ENCODE results near the gene SDF2L1. TPM values are rescaled to one million over a fixed set of nuclear protein-coding genes. Genes with fewer than 3 reads are reported as not detected.
A peak's percentile ranks its signal among the peaks of the same experiment; 100 is the strongest.

Gene SDF2L1
- total and polyA plus RNA-seq, 2 of the 13 experiments (the other 11 are each of a cell fraction or from before 2014, with no cell fraction given) = 18.0 to 57.4 TPM

DNA sequence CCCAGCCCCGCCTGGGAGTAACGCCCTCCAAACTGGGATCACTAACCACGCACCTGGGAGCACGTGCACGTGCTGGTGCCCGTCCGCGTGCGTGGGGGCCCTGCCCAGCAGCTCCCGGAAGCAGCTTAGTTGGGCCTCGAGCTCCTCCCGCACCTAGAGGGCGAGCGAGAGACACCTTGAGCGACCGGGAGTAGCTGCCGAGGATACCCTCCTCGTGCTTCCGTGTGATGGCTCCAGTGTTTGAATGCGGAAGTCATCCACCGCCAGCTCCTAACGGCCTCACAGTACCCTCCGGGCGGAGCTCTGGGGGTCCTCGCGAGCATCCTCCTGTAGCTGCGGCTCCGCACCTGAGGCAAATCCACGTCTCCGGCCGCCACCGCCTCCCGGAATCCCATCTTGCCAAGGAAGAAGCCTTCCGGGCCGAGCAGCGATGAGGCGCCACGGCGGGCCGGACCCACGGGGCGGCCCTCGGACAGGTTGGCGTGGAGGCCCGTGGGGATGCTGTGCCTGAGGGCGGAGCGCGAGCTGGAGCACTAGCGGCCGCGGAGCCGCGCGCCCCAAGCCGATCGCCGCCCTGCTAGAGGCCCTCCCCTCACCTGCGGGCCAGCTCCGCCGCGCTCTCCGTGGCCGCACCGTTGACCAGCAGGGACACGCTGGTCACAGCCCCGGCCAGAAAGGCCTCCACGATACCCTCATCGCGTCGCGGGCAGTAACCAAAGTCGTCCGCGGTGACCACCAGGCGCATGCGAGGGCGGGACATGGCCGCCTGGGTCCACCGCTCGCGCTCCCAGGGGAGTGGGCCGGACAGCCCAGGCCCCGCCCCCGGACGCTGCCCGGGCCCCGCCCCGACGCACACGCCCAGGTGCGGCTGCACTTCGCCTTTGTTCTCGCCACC lies 12.6 kb upstream of the SDF2L1 start, which contains the start of gene YDJC (continued):
- TF ChIP-seq CBX2 (IDR thresholded peaks at IDR 0.05; ENCODE audit: low read depth, low read length) (no peak), CBX2 (CRISPR knock-in tag; IDR thresholded peaks at IDR 0.05; ENCODE audit: low read depth) (no peak), ZNF761 (CRISPR knock-in tag; conservative IDR thresholded peaks at IDR 0.05) (peak; percentile 78), TMF1 (CRISPR knock-in tag; IDR thresholded peaks at IDR 0.05; ENCODE audit: low read depth) (peak; percentile 38; the same call in 1 of the 2 replicates)
- TF ChIP-seq, protein P1, sequence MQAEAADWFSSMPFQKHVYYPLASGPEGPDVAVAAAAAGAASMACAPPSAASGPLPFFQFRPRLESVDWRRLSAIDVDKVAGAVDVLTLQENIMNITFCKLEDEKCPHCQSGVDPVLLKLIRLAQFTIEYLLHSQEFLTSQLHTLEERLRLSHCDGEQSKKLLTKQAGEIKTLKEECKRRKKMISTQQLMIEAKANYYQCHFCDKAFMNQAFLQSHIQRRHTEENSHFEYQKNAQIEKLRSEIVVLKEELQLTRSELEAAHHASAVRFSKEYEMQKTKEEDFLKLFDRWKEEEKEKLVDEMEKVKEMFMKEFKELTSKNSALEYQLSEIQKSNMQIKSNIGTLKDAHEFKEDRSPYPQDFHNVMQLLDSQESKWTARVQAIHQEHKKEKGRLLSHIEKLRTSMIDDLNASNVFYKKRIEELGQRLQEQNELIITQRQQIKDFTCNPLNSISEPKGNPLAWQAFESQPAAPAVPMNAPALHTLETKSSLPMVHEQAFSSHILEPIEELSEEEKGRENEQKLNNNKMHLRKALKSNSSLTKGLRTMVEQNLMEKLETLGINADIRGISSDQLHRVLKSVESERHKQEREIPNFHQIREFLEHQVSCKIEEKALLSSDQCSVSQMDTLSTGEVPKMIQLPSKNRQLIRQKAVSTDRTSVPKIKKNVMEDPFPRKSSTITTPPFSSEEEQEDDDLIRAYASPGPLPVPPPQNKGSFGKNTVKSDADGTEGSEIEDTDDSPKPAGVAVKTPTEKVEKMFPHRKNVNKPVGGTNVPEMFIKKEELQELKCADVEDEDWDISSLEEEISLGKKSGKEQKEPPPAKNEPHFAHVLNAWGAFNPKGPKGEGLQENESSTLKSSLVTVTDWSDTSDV (CRISPR knock-in tag; IDR thresholded peaks at IDR 0.05) = peak; percentile 92
- TF ChIP-seq, protein P2, sequence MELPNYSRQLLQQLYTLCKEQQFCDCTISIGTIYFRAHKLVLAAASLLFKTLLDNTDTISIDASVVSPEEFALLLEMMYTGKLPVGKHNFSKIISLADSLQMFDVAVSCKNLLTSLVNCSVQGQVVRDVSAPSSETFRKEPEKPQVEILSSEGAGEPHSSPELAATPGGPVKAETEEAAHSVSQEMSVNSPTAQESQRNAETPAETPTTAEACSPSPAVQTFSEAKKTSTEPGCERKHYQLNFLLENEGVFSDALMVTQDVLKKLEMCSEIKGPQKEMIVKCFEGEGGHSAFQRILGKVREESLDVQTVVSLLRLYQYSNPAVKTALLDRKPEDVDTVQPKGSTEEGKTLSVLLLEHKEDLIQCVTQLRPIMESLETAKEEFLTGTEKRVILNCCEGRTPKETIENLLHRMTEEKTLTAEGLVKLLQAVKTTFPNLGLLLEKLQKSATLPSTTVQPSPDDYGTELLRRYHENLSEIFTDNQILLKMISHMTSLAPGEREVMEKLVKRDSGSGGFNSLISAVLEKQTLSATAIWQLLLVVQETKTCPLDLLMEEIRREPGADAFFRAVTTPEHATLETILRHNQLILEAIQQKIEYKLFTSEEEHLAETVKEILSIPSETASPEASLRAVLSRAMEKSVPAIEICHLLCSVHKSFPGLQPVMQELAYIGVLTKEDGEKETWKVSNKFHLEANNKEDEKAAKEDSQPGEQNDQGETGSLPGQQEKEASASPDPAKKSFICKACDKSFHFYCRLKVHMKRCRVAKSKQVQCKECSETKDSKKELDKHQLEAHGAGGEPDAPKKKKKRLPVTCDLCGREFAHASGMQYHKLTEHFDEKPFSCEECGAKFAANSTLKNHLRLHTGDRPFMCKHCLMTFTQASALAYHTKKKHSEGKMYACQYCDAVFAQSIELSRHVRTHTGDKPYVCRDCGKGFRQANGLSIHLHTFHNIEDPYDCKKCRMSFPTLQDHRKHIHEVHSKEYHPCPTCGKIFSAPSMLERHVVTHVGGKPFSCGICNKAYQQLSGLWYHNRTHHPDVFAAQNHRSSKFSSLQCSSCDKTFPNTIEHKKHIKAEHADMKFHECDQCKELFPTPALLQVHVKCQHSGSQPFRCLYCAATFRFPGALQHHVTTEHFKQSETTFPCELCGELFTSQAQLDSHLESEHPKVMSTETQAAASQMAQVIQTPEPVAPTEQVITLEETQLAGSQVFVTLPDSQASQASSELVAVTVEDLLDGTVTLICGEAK (IDR thresholded peaks at IDR 0.05) = no peak
- TF ChIP-seq, protein P2 (CRISPR knock-in tag; IDR thresholded peaks at IDR 0.05) = peak; percentile 88
- TF ChIP-seq, protein P3, sequence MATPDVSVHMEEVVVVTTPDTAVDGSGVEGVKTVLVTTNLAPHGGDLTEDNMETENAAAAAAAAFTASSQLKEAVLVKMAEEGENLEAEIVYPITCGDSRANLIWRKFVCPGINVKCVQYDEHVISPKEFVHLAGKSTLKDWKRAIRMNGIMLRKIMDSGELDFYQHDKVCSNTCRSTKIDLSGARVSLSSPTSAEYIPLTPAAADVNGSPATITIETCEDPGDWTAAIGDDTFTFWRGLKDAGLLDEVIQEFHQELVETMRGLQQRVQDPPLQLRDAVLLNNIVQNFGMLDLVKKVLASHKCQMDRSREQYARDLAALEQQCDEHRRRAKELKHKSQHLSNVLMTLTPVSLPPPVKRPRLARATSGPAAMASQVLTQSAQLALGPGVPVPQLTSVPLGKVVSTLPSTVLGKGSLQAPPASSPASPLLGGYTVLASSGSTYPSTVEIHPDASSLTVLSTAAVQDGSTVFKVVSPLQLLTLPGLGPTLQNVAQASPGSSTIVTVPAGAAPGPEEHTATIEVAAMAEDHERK (CRISPR knock-in tag; IDR thresholded peaks at IDR 0.05; ENCODE audit: low read depth) = peak; percentile 79
- TF ChIP-seq, protein P4, sequence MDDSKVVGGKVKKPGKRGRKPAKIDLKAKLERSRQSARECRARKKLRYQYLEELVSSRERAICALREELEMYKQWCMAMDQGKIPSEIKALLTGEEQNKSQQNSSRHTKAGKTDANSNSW (CRISPR knock-in tag; IDR thresholded peaks at IDR 0.05; ENCODE audit: borderline replicate concordance) = peak; percentile 99
- TF ChIP-seq, protein P5, sequence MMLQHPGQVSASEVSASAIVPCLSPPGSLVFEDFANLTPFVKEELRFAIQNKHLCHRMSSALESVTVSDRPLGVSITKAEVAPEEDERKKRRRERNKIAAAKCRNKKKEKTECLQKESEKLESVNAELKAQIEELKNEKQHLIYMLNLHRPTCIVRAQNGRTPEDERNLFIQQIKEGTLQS (CRISPR knock-in tag; IDR thresholded peaks at IDR 0.05) = 0 out of 2 replicates have a peak, but pooled peaks have one; percentile 63
- TF ChIP-seq, protein P6, sequence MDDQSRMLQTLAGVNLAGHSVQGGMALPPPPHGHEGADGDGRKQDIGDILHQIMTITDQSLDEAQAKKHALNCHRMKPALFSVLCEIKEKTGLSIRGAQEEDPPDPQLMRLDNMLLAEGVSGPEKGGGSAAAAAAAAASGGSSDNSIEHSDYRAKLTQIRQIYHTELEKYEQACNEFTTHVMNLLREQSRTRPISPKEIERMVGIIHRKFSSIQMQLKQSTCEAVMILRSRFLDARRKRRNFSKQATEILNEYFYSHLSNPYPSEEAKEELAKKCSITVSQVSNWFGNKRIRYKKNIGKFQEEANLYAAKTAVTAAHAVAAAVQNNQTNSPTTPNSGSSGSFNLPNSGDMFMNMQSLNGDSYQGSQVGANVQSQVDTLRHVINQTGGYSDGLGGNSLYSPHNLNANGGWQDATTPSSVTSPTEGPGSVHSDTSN (CRISPR knock-in tag; IDR thresholded peaks at IDR 0.05; ENCODE audit: borderline replicate concordance) = 0 out of 2 replicates have a peak, but pooled peaks have one; percentile 51
